NCI-H2029 (cell line): ENCODE data around the gene CD4.

Source experiments
- DNase-seq: peaks from one replicate; lab custom pipeline; 2025; lab: John Stamatoyannopoulos, UW

The CD4 gene

DNA sequence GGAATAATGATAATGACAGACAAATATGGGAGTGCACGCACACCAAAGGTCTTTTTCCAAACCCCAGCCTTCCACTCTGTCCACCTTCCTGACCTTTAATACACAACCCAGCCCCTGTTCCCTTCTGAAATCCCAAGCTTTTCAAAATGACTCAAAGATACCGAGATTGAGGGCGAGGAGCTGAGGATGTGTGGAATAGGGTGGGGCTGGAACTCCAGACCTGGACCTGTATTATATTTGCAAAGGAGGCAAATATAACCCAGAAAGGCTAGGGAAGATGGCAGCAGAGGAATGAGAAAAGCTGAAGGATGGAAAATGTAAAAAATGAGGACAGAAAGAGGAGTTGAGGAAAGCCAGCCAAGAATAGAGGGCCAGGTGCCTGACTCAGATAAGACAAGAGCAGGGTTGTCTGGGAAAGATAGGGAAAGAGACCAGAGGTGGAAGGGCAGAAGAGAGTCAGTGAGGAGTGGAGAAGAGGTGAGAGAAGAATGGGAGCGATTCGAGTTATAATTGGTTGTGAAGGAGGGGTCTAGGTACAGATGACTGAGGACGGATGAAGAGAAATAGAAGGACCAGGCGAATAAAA lies 24.2 kb upstream of the CD4 start:
- DNase-seq: peak; percentile 8

DNA sequence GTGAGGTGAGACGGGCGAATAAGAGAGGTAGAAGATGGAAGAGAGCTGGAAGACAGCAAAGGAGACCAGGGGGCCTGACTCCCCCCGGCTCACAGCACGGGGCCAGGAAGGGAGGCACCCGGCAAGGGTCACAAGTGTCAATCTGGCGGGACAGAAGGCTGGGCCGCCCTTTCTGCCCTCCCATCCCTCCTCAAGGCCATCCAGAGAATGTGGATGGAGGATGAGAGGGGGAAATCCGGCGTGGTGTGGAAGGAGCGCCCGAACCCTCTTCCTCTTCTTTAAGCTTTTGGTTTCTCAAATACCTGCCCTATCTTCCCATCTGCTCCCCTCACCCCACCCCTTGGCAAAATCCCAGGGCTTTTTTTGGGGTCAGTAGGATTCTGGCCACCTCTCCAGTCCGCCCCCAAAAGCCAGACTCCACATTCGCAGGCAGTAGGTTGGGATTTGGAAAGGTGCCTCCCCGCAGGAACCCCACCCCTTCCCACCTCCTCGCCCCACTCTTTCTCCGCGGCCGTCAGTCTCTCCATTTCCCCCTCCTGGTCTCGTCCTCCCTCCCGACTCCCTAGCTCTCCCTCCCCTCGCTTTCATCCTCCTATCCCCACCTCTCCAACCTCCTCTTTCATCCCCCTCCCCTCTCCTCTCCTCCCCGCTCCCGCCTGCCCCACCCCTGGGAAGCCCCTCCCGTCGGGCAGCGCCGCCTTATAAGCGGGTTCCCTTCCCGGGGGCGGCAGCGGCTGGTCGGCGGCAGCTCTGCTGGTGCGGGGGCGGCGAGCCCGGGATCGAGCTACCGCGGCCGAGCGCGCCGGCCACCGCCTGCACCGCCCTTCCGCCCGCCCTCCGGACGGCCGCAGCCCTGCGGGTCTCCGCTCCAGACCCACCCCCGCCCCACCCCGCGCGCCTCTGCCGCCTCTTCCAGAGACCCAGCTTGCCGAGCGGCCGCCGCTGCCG lies 23.4 kb upstream of the CD4 start, which contains the start of gene PTMS:
Gene PTMS (plus strand): TSS at position 730 of the 948 bp plus-strand sequence. CDS start 343 bp downstream, outside the sequence.
- DNase-seq: peak; percentile 82

DNA sequence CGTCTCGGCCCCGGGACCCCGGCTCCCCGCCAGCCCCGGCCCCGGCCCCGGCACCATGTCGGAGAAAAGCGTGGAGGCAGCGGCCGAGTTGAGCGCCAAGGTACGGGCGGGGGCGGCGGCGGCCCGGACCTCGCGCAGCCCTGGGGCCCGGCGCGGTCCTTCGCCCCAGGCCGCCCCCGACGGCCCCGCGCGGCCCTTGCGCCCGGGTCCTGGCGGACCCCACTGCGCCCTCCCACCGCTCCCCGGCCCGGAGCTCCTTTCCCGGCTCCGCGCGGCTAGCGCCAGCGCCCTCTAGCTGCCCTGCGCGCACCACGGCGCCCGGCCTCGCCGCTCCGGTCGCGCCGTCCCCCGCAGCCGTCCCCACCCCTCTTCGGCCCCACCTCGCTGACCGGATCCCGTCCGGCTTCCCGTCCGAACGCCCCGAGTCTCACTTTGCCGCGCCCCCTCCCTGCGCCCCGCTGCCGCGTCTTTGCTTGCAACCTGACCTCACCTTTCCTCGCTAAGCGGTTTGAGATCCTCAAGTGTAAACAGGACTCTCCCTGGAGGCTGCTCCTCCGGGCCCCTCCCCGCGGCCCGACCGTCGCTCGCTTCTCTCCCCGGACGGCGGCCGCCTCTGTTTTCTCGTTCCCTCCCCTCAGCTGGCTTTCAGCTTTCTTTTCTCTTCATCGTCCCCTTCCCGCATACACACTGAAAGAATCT lies 22.5 kb upstream of the CD4 start:
- peak; percentile 65 for DNase-seq

DNA sequence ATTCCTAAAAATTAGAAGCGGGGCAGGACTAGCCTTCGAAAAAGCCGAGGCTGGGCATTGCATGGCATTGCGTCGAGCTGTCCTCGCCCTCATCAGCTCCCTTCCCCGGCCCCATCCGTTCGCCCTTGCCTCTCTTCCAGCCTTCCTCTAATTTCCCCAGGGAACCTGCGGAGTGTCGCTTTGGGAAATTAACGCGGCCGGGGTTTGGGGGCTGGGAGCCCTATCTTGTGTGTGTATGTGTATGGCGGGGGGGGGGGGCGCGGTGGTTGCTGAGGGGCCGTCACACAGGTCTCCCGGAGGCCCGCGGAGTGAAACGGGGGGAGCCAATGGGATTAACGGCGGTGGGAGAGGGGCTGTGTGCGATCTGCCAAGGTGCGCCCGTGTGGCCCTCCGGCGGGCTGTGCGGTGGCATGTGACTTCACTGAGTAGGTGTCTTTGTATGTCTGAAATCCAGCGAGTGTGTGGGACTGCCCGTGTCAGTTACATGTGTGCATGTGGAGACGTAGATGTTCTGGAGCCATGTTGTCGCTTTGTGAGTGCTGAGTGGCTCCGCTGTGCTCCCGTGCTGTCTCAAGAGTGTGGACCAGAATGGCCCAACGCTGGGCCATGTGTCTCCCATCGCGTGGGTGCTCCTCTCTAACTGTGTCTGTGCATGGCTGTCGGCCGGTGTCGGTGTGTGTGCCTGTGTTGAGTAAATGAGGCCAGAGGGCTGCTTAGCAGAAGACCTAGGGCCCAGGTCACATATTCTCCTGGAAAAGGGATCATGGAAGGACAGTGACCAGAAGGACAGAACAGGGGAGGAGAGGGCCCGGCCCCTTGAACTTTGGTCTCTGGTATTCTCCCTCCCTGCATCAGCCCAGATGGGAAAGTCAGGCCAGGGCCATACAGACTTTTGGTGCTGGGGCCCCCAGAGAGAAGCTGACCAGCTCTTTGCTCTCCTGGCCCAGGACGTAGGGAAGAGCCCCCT lies 21.7 kb upstream of the CD4 start:
- DNase-seq: no peak

- no peak for DNase-seq
These were observed 20.9 kb upstream of the CD4 start for GRCh38 chr12:6768437-6768914.

DNA sequence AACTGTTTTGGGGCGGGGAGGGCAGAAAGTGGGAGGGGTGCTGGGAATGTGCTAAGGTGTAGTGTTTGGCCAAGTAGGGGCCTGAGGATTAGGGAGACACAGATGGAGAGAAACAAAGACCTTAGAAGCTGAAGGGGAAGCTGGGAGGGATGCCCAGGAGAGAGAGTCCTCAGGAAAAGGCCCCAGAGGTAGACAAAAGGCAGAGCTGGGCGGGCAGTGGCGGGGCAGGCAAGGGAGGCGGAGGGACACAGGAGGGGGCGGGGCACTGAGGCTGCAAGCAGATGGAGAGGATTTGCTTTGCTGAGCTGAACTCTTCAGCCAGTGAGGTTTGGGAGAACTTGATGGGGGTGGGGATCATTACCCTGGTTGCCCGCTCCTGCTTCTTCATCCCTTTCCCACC lies 20.3 kb upstream of the CD4 start:
- DNase-seq: no peak

DNA sequence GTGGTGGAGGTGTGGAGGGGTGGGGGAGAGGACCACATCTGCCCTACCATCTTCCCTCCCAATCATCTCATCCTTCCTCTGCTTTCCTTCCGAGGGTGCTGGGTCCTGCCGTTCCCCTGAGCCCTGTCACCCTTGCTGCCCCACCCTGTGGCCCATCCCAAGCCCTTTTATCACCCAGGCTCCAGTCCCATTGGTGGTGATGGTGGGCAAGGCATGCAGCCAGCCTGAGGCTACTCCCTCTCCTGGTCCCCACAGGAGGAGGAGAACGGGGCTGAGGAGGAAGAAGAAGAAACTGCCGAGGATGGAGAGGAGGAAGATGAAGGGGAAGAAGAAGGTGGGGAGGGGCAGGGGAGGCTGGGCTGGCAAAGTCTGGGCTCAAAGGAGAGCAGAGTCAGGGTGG lies 19.7 kb upstream of the CD4 start:
- no peak for DNase-seq

GRCh38 chr12:6770094-6770493 lies 19.2 kb upstream of the CD4 start:
- no peak for DNase-seq

GRCh38 chr12:6770600-6770999 lies 18.7 kb upstream of the CD4 start:
- DNase-seq: no peak

DNA sequence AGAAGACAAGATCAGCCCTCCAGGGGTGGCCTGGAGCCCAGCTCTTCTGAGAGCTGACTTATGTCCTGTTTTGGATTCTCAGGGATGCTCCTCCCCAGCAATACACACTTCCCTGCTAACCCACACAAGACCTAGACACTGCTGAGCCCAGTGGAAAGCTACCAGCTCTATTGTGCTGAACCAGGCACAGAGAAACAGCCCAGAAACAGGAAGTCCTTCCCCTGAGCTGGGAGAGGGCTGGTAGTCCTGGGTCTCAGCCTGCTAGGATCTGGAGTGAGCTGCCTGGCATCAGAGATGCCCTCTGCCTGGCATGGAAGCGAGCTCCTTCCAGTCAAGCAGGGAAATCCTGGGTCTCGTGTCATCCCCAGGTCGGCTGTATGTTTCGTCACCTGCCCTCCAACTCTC lies 18.2 kb upstream of the CD4 start:
- DNase-seq: no peak

DNA sequence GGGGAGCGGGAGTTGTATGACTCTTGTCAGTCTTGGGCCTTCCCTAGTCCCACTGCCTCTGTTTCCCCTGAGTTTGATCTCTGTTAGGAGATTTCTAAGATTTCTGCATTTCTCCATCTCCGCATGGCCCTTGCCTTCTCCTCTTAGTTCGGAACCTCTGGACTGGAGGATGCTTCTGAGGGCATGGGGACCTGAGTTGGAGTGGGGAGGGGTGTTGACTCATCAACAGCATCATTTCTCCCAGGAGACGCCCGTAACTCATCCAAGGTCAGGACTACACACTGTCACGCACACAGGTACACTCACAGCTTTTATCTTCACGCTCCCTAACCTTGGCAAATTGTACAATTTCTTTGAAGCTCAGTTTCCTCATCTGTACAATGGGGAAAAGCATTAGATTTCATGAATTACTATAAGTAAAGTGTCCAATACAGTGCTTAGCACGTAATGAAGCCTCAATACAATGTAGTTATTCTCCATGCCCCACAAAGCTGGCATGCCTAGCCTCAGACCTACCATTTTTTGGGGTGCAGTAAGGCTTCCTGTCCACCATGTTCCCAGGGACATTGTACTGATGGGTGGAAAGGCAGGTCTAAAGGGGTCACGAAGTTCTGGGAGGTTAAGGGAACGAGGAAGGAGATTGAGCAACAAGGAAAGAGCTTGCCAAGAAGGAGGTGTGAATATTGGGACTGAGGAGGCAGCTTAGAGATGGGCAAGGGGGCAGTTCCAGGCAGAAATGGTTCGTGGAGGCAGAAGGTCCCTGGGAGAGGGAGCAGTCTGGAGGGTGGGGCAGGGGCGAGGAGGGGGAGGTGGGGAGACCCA lies 17.6 kb upstream of the CD4 start:
- DNase-seq: no peak

- DNase-seq: no peak
These were observed 17.0 kb upstream of the CD4 start, which contains the start of gene LAG3 for GRCh38 chr12:6772331-6772695. TSS of gene LAG3 (plus strand) at chr12:6772520. CDS start at chr12:6772853, 333 bp downstream.

- no peak for DNase-seq
These were observed 16.4 kb upstream of the CD4 start for GRCh38 chr12:6772726-6773589.

DNA sequence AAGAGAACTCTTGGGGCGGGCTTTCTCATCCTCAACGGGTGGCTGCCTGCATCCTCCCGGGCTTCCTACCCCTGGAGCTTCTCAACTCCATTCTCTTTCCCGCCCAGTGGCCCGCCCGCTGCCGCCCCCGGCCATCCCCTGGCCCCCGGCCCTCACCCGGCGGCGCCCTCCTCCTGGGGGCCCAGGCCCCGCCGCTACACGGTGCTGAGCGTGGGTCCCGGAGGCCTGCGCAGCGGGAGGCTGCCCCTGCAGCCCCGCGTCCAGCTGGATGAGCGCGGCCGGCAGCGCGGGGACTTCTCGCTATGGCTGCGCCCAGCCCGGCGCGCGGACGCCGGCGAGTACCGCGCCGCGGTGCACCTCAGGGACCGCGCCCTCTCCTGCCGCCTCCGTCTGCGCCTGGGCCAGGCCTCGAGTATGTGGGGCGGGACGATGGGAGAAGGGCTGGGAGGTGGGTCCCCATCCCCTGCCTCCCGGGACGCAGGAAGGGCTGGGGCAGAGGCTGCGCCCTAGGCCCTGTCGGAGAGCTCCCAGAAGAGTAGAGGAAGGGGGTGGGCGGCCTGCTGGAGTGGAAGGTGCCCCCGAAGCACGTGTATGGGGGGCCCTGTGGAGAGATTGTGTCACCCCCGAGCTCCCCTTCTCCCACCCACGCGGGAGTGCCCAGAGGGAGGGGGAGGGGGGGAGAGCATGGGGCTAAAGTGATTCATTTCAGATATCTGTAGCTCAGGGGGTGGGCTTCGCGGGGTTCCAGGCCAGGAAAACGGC lies 15.6 kb upstream of the CD4 start:
- DNase-seq: no peak

- DNase-seq: no peak
These were observed 14.7 kb upstream of the CD4 start for GRCh38 chr12:6774499-6775062.

DNA sequence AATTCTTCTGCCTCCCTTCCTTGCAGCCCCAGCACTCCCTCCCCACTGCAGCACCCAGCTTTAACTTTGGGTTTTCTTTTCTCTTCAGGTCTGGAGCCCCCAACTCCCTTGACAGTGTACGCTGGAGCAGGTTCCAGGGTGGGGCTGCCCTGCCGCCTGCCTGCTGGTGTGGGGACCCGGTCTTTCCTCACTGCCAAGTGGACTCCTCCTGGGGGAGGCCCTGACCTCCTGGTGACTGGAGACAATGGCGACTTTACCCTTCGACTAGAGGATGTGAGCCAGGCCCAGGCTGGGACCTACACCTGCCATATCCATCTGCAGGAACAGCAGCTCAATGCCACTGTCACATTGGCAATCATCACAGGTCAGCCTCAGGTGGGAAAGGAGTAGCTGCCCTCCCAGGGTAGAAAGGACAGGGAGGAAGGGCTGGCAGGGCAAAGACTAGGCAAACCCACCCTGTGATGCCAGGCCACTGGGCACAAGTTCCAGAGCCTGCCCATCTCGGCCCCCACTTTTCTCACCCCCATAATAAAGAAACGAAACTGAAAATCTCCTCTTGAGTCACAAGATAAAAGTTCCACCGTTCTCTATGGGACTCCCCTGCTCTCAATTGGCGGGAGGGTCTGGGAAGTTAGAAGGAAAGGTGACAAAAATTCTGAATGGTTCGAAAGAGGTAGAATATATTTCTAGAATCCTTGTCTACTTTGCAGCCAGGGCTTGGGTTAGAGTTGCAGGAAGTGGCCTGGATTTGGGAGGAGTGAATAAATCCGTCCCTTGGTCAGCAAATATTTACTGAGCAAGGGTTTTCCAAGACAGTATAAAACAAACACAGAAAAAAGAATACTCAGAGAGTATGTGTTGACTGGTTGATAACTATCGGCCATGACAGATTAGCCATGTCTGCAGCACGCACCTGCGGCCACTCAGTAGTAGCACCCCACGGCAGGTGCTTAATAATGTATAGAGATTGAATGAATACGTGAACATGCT lies 13.8 kb upstream of the CD4 start:
- no peak for DNase-seq

DNA sequence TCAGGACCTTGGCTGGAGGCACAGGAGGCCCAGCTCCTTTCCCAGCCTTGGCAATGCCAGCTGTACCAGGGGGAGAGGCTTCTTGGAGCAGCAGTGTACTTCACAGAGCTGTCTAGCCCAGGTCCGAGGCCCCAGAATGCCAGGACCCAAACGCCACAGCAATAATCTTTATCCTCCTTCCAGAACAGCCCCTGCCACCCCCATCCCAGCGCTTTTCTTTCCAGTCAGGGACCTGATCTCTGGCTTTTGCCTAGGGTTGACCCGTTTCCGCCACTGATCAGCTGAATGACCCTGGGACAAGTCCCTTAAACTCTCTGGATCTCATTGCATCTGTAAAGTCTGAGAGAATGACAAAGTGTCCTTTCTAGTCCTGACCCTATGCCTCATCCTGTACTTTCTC lies 11.9 kb upstream of the CD4 start:
- no peak for DNase-seq
